Measurements from ENCODE around the gene ISG15. TPM values are rescaled to one million over a fixed set of nuclear protein-coding genes. Genes with fewer than 3 reads are reported as not detected.
"Not testable (repeated sequence)": the region's sequence is repeated elsewhere in the genome, so short reads cannot be mapped to it uniquely, and the experiment has no call there.

Gene ISG15
- total RNA-seq, 1 donor from 2014 or later, result 97.7 TPM

GRCh38 chr1:983798-984475 lies 29.4 kb upstream of the ISG15 start:
- DNase-seq (ENCODE audit: low read depth), result no peak
- Histone ChIP-seq H3K4me3 (ENCODE audit: low read depth, low read length) (no peak overlapping the region), H3K36me3 (ENCODE audit: control insufficient read depth, insufficient read depth, low read length) (no peaks in the 10 kb centered on the region), H3K27me3 (ENCODE audit: control insufficient read depth, insufficient read depth, low read length) (peaks cover 44% of the 10 kb centered on the region)
- TF ChIP-seq, protein P1, sequence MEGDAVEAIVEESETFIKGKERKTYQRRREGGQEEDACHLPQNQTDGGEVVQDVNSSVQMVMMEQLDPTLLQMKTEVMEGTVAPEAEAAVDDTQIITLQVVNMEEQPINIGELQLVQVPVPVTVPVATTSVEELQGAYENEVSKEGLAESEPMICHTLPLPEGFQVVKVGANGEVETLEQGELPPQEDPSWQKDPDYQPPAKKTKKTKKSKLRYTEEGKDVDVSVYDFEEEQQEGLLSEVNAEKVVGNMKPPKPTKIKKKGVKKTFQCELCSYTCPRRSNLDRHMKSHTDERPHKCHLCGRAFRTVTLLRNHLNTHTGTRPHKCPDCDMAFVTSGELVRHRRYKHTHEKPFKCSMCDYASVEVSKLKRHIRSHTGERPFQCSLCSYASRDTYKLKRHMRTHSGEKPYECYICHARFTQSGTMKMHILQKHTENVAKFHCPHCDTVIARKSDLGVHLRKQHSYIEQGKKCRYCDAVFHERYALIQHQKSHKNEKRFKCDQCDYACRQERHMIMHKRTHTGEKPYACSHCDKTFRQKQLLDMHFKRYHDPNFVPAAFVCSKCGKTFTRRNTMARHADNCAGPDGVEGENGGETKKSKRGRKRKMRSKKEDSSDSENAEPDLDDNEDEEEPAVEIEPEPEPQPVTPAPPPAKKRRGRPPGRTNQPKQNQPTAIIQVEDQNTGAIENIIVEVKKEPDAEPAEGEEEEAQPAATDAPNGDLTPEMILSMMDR (IDR thresholded peaks at IDR 0.05; ENCODE audit: insufficient read depth, low read length, poor library complexity, severe bottlenecking), result peak; percentile 97

- Histone ChIP-seq H3K27me3 (ENCODE audit: control insufficient read depth, insufficient read depth, low read length) (peaks cover 44% of the 10 kb centered on the region), H3K4me3 (ENCODE audit: low read depth, low read length) (no peak overlapping the region), H3K36me3 (ENCODE audit: control insufficient read depth, insufficient read depth, low read length) (no peaks in the 10 kb centered on the region)
- DNase-seq (ENCODE audit: low read depth), result no peak
- TF ChIP-seq, protein P1 (IDR thresholded peaks at IDR 0.05; ENCODE audit: insufficient read depth, low read length, poor library complexity, severe bottlenecking), result no peak
These were observed 28.9 kb upstream of the ISG15 start for GRCh38 chr1:984476-984814.

DNA sequence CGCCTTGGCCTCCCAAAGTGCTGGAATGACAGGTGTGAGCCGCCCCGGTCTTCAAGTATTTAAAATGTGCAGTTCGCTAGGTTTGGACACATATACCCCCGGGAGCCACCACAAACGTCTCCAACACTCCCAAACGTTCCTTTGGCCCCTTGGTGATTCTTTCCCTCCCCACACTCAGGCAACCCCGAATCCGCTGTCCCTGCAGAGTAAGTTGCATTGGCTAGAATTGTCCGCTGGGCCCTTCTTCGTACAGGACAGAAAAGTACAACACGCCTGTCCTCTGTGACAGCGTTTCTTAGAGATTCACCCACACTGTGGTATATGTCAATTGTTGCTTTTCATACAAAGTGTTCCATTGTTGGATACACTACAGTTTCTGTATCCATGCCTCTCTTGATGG lies 28.2 kb upstream of the ISG15 start:
- no peaks in the 10 kb centered on the region for H3K36me3 ChIP-seq (ENCODE audit: control insufficient read depth, insufficient read depth, low read length)
- DNase-seq (ENCODE audit: low read depth), result no peak
- TF ChIP-seq, protein P1 (IDR thresholded peaks at IDR 0.05; ENCODE audit: insufficient read depth, low read length, poor library complexity, severe bottlenecking), result no peak
- peaks cover 44% of the 10 kb centered on the region for H3K27me3 ChIP-seq (ENCODE audit: control insufficient read depth, insufficient read depth, low read length)
- H3K4me3 ChIP-seq (ENCODE audit: low read depth, low read length), result no peak overlapping the region

- peaks cover 18% of the 10 kb centered on the region for H3K27me3 ChIP-seq (ENCODE audit: control insufficient read depth, insufficient read depth, low read length)
- H3K4me3 ChIP-seq (ENCODE audit: low read depth, low read length); DNase-seq (ENCODE audit: low read depth); H3K36me3 ChIP-seq (ENCODE audit: control insufficient read depth, insufficient read depth, low read length): not testable (repeated sequence)
These were observed 25.2 kb upstream of the ISG15 start for GRCh38 chr1:988061-988460.

DNA sequence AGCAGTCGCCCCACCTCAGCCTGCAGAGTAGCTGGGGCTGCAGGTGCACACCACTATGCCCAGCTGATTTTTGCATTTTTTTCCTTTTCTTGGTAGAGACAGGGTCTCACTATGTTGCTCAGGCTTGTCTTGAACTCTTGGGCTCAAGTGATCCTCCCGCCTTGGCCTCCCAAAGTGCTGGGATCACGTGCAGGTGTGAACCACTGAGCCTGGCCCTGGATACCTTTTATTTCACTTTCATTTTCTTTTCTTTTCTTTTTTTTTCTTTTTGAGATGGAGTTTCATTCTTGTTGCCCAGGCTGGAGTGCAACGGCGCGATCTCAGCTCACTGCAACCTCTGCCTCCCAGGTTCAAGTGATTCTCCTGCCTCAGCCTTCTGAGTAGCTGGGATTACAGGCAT lies 22.0 kb upstream of the ISG15 start:
- not testable (repeated sequence) for DNase-seq (ENCODE audit: low read depth); H3K4me3 ChIP-seq (ENCODE audit: low read depth, low read length); H3K36me3 ChIP-seq (ENCODE audit: control insufficient read depth, insufficient read depth, low read length); H3K27me3 ChIP-seq (ENCODE audit: control insufficient read depth, insufficient read depth, low read length)

- peaks cover 9% of the 10 kb centered on the region for H3K27me3 ChIP-seq (ENCODE audit: control insufficient read depth, insufficient read depth, low read length)
- H3K36me3 ChIP-seq (ENCODE audit: control insufficient read depth, insufficient read depth, low read length), result no peaks in the 10 kb centered on the region
- TF ChIP-seq, protein P1 (IDR thresholded peaks at IDR 0.05; ENCODE audit: insufficient read depth, low read length, poor library complexity, severe bottlenecking), result no peak
- DNase-seq (ENCODE audit: low read depth), result no peak
- no peak overlapping the region for H3K4me3 ChIP-seq (ENCODE audit: low read depth, low read length)
These were observed 21.4 kb upstream of the ISG15 start for GRCh38 chr1:991895-992294.

DNA sequence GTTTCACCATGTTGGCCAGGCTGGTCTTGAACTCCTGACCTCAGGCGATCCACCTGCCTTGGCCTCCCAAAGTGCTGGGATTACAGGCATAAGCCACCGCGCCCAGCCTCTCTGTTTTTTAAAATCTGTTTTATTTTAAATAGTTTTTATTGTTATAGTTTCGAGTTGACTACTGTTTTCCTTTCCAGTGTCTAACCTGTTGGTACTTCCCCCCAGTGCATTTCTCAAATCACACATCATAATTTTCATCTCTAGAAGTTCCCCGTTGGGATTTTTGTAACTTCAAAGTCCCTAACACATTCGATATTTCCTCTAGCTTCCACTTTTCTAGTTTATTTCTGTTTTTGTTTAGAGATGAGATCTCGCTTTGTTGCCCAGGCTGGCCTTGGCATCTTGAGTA lies 20.9 kb upstream of the ISG15 start:
- H3K4me3 ChIP-seq (ENCODE audit: low read depth, low read length), result no peak overlapping the region
- TF ChIP-seq, protein P1 (IDR thresholded peaks at IDR 0.05; ENCODE audit: insufficient read depth, low read length, poor library complexity, severe bottlenecking), result no peak
- DNase-seq (ENCODE audit: low read depth), result no peak
- H3K36me3 ChIP-seq (ENCODE audit: control insufficient read depth, insufficient read depth, low read length), result no peaks in the 10 kb centered on the region
- peaks cover 9% of the 10 kb centered on the region for H3K27me3 ChIP-seq (ENCODE audit: control insufficient read depth, insufficient read depth, low read length)
